Naive thymus-derived CD4-positive, alpha-beta T cell (primary cell): ENCODE measurements around the gene SHISA9. TPM values are rescaled to one million over a fixed set of nuclear protein-coding genes. Genes with fewer than 3 reads are reported as not detected.

Experiments used
- ATAC-seq: fragments of 150-1000 bp; cut with Tn5 transposase; 2 replicates; pipeline ENCODE4 v1.10.0; 2021; ENCODE audit warnings: mild to moderate bottlenecking, moderate library complexity
- CTCF ChIA-PET: fragments of 350-600 bp; sonication (Branson Sonifier 250); formaldehyde crosslinking; loops from one replicate; lab custom pipeline; 2021; ENCODE audit warnings: antibody characterized with exemption; lab: Charles Lee
- POLR2A ChIA-PET: fragments of 350-600 bp; sonication (Branson Sonifier 250); formaldehyde crosslinking; loops from one replicate; lab custom pipeline; 2021; ENCODE audit warnings: antibody characterized with exemption, inconsistent platforms; lab: Charles Lee
- DNase-seq, 9 donors: peaks; one replicate each; pipeline versions ENCODE4 v3.0.0 to v3.0.0-alpha.2; 2020 to 2022; ENCODE audit warnings: mixed read lengths in 1 of 9
- H3K27ac ChIP-seq: one replicate; pipeline ENCODE4 v1.7.0; 2013; ENCODE audit warnings: mild to moderate bottlenecking, low read depth, low read length, moderate library complexity
- H3K27me3 ChIP-seq, 2 donors: one replicate each; pipeline ENCODE4 v1.7.0; 2013; ENCODE audit warnings: low read length in 2 of 2, mild to moderate bottlenecking in 2 of 2, moderate library complexity in 2 of 2; ENCODE audit not compliant: control insufficient read depth in 2 of 2, insufficient read depth in 2 of 2
- H3K36me3 ChIP-seq, 3 experiments: 1 replicate in 2 of 3; 2 replicates in 1 of 3; pipeline ENCODE4 v1.7.0; 2013; ENCODE audit warnings: low read length in 3 of 3, mild to moderate bottlenecking in 3 of 3, moderate library complexity in 1 of 3; ENCODE audit not compliant: insufficient read depth in 3 of 3, control insufficient read depth in 2 of 3
- H3K4me1 ChIP-seq, 2 donors: one replicate each; pipeline ENCODE4 v1.7.0; 2013; ENCODE audit warnings: low read length in 2 of 2, mild to moderate bottlenecking in 2 of 2, moderate library complexity in 1 of 2; ENCODE audit not compliant: control insufficient read depth in 2 of 2, insufficient read depth in 2 of 2
- H3K4me3 ChIP-seq: 2 replicates; pipeline ENCODE4 v1.7.0; 2013; ENCODE audit warnings: mild to moderate bottlenecking, low read length
- H3K9me3 ChIP-seq, 3 experiments: 1 replicate in 2 of 3; 2 replicates in 1 of 3; pipeline ENCODE4 v1.7.0; 2013; ENCODE audit warnings: low read length in 3 of 3; ENCODE audit not compliant: control insufficient read depth in 2 of 3
- H3K27ac Mint-ChIP-seq, 9 donors: one replicate each; pipeline ENCODE4 v1.8.0; 2020 to 2022; ENCODE audit warnings: mixed read lengths in 9 of 9, mild to moderate bottlenecking in 8 of 9, moderate library complexity in 5 of 9, inconsistent platforms in 2 of 9
- H3K27me3 Mint-ChIP-seq, 5 donors: one replicate each; pipeline ENCODE4 v1.8.0; 2021 to 2022; ENCODE audit warnings: mixed read lengths in 5 of 5, mild to moderate bottlenecking in 1 of 5
- H3K36me3 Mint-ChIP-seq, 5 donors: one replicate each; pipeline ENCODE4 v1.8.0; 2020 to 2022; ENCODE audit warnings: mixed read lengths in 5 of 5, mild to moderate bottlenecking in 3 of 5, inconsistent platforms in 1 of 5
- H3K4me1 Mint-ChIP-seq, 7 donors: one replicate each; pipeline ENCODE4 v1.8.0; 2020 to 2022; ENCODE audit warnings: mixed read lengths in 7 of 7, mild to moderate bottlenecking in 3 of 7, inconsistent platforms in 1 of 7
- H3K4me3 Mint-ChIP-seq, 10 donors: one replicate each; pipeline ENCODE4 v1.8.0; 2020 to 2022; ENCODE audit warnings: mild to moderate bottlenecking in 10 of 10, mixed read lengths in 10 of 10, moderate library complexity in 6 of 10, inconsistent platforms in 2 of 10
- H3K9me3 Mint-ChIP-seq, 11 donors: one replicate each; pipeline ENCODE4 v1.8.0; 2020 to 2022; ENCODE audit warnings: mixed read lengths in 11 of 11, mild to moderate bottlenecking in 4 of 11, inconsistent platforms in 1 of 11, moderate library complexity in 1 of 11
- intact Hi-C, 2 donors: fragments of 100-400 bp; cut with micrococcal nuclease; formaldehyde crosslinking; loops; one replicate each; pipeline ENCODE4 v1.15.1; 2023
- polyA plus RNA-seq, 2 donors: library from polyadenylated mRNA; unstranded; fragments of 300-500 nt; fragmentation: Illumina TruSeq; gene quantifications; one replicate each; pipeline ENCODE4 v1.2.3, GENCODE V29; 2021
- total RNA-seq, 6 experiments: library from RNA in 5 of 6; stranded (reverse) in 5 of 6; gene quantifications; 1 replicate in 5 of 6; 2 replicates in 1 of 6; pipeline ENCODE4 v1.2.3 and lab custom pipeline; 2021 to 2026

The SHISA9 gene
- total and polyA plus RNA-seq, 7 experiments from 2014 or later: 0.05 TPM; not detected in 6

GRCh38 chr16:13018026-13018425, 116.6 kb downstream of the SHISA9 start:
- Histone ChIP-seq H3K4me3 (no peak overlapping the region), H3K27me3 (no peaks in the 10 kb centered on the region), H3K4me1 (no peaks in the 10 kb centered on the region), H3K36me3 (no peaks in the 10 kb centered on the region), H3K9me3 (no peaks in the 10 kb centered on the region), H3K27ac (no peak overlapping the region)
- CTCF ChIA-PET: no interaction called here
- peaks cover 0 to 9% (median 0%) of the 10 kb centered on the region in 5 donors for H3K36me3 Mint-ChIP-seq
- DNase-seq (no peak), ATAC-seq (no peak)
- POLR2A ChIA-PET: no interaction called here
- intact Hi-C loops: no loop called here
- no peak overlapping the region for H3K27ac Mint-ChIP-seq
- H3K27me3 Mint-ChIP-seq: peaks cover 0 to 24% (median 11%) of the 10 kb centered on the region in 5 donors
- peaks cover 0 to 9% (median 3%) of the 10 kb centered on the region in 11 donors for H3K9me3 Mint-ChIP-seq
- H3K4me3 Mint-ChIP-seq: no peak overlapping the region
- peaks cover 0 to 3% (median 0%) of the 10 kb centered on the region in 7 donors for H3K4me1 Mint-ChIP-seq

- Histone ChIP-seq H3K27me3 (no peaks in the 10 kb centered on the region), H3K27ac (no peak overlapping the region), H3K4me3 (no peak overlapping the region), H3K9me3 (no peaks in the 10 kb centered on the region), H3K4me1 (no peaks in the 10 kb centered on the region), H3K36me3 (no peaks in the 10 kb centered on the region)
- DNase-seq: no peak
- CTCF ChIA-PET: no interaction called here
- POLR2A ChIA-PET: no interaction called here
- Mint-ChIP-seq H3K4me1 (peaks cover 0 to 2% (median 0%) of the 10 kb centered on the region in 7 donors), H3K27me3 (peaks cover 0 to 24% (median 12%) of the 10 kb centered on the region in 5 donors), H3K27ac (no peak overlapping the region), H3K4me3 (no peak overlapping the region), H3K36me3 (peaks cover 0 to 4% (median 0%) of the 10 kb centered on the region in 5 donors), H3K9me3 (peaks cover 2 to 15% (median 8%) of the 10 kb centered on the region in 11 donors)
- no peak for ATAC-seq
- intact Hi-C loops: no loop called here
Observed at GRCh38 chr16:13021996-13022395, 120.6 kb downstream of the SHISA9 start.

- ATAC-seq (no peak), DNase-seq (no peak)
- intact Hi-C loops: no loop called here
- no peak overlapping the region for H3K27ac ChIP-seq
- Mint-ChIP-seq H3K36me3 (no peaks in the 10 kb centered on the region), H3K9me3 (peaks cover 2 to 33% (median 10%) of the 10 kb centered on the region in 11 donors), H3K4me3 (no peak overlapping the region), H3K4me1 (no peaks in the 10 kb centered on the region), H3K27me3 (peaks cover 0 to 5% (median 0%) of the 10 kb centered on the region in 5 donors), H3K27ac (no peak overlapping the region)
- H3K36me3 ChIP-seq: no peaks in the 10 kb centered on the region
- no peak overlapping the region for H3K4me3 ChIP-seq
- ChIA-PET POLR2A (no interaction called here), CTCF (interaction anchor here (0.5 kb wide), 1 partner anchor 570 kb away, joined by 4 read pairs; no protein-coding TSS in a partner anchor)
- no peaks in the 10 kb centered on the region for H3K27me3 ChIP-seq
- no peaks in the 10 kb centered on the region for H3K9me3 ChIP-seq
- no peaks in the 10 kb centered on the region for H3K4me1 ChIP-seq
Observed at GRCh38 chr16:13029786-13030185, 128.4 kb downstream of the SHISA9 start.

- H3K27me3 ChIP-seq: no peaks in the 10 kb centered on the region
- intact Hi-C loops: no loop called here
- no peak for DNase-seq
- H3K27me3 Mint-ChIP-seq: peaks cover 0 to 5% (median 0%) of the 10 kb centered on the region in 5 donors
- H3K4me1 ChIP-seq: no peaks in the 10 kb centered on the region
- ATAC-seq: no peak
- ChIA-PET POLR2A (no interaction called here), CTCF (no interaction called here)
- H3K36me3 Mint-ChIP-seq: no peaks in the 10 kb centered on the region
- peaks cover 2 to 36% (median 14%) of the 10 kb centered on the region in 11 donors for H3K9me3 Mint-ChIP-seq
- H3K4me3 Mint-ChIP-seq: no peak overlapping the region
- H3K9me3 ChIP-seq: no peaks in the 10 kb centered on the region
- H3K4me3 ChIP-seq: no peak overlapping the region
- no peaks in the 10 kb centered on the region for H3K36me3 ChIP-seq
- H3K4me1 Mint-ChIP-seq: no peaks in the 10 kb centered on the region
- no peak overlapping the region for H3K27ac Mint-ChIP-seq
- H3K27ac ChIP-seq: no peak overlapping the region
Observed at GRCh38 chr16:13030769-13031168, 129.4 kb downstream of the SHISA9 start.

- H3K9me3 Mint-ChIP-seq: peaks cover 4 to 43% (median 13%) of the 10 kb centered on the region in 11 donors
- Histone ChIP-seq H3K9me3 (no peaks in the 10 kb centered on the region), H3K4me1 (no peaks in the 10 kb centered on the region), H3K27ac (no peak overlapping the region), H3K36me3 (no peaks in the 10 kb centered on the region), H3K4me3 (no peak overlapping the region), H3K27me3 (no peaks in the 10 kb centered on the region)
- no peaks in the 10 kb centered on the region for H3K36me3 Mint-ChIP-seq
- no peaks in the 10 kb centered on the region for H3K27me3 Mint-ChIP-seq
- POLR2A ChIA-PET: no interaction called here
- H3K4me1 Mint-ChIP-seq: no peaks in the 10 kb centered on the region
- CTCF ChIA-PET: no interaction called here
- H3K4me3 Mint-ChIP-seq: no peak overlapping the region
- ATAC-seq (no peak), DNase-seq (no peak)
- no peak overlapping the region for H3K27ac Mint-ChIP-seq
- intact Hi-C loops: no loop called here
Observed at GRCh38 chr16:13032911-13033310, 131.5 kb downstream of the SHISA9 start.

- DNase-seq (peak in 5 of 9 donors; percentile 3 to 28 (median 3)), ATAC-seq (no peak)
- ChIA-PET POLR2A (no interaction called here), CTCF (no interaction called here)
- Histone ChIP-seq H3K27me3 (no peaks in the 10 kb centered on the region), H3K9me3 (no peaks in the 10 kb centered on the region), H3K4me3 (no peak overlapping the region), H3K4me1 (no peaks in the 10 kb centered on the region), H3K27ac (no peak overlapping the region), H3K36me3 (no peaks in the 10 kb centered on the region)
- intact Hi-C loops: no loop called here
- H3K4me1 Mint-ChIP-seq: no peaks in the 10 kb centered on the region
- H3K9me3 Mint-ChIP-seq: peaks cover 7 to 41% (median 15%) of the 10 kb centered on the region in 11 donors
- H3K36me3 Mint-ChIP-seq: no peaks in the 10 kb centered on the region
- H3K27ac Mint-ChIP-seq: no peak overlapping the region
- no peak overlapping the region for H3K4me3 Mint-ChIP-seq
- peaks cover 0 to 7% (median 0%) of the 10 kb centered on the region in 5 donors for H3K27me3 Mint-ChIP-seq
Observed at GRCh38 chr16:13036600-13036999, 135.2 kb downstream of the SHISA9 start.

GRCh38 chr16:13038591-13038990, 137.2 kb downstream of the SHISA9 start:
- Histone ChIP-seq H3K27me3 (no peaks in the 10 kb centered on the region), H3K36me3 (no peaks in the 10 kb centered on the region), H3K9me3 (peaks cover 0 to 4% (median 0%) of the 10 kb centered on the region in 3 experiments), H3K4me3 (no peak overlapping the region), H3K27ac (no peak overlapping the region), H3K4me1 (no peaks in the 10 kb centered on the region)
- intact Hi-C loops: no loop called here
- no peak for DNase-seq
- no peak overlapping the region for H3K4me3 Mint-ChIP-seq
- peaks cover 8 to 50% (median 17%) of the 10 kb centered on the region in 11 donors for H3K9me3 Mint-ChIP-seq
- no peak overlapping the region for H3K27ac Mint-ChIP-seq
- CTCF ChIA-PET: no interaction called here
- no peaks in the 10 kb centered on the region for H3K36me3 Mint-ChIP-seq
- ATAC-seq: no peak
- POLR2A ChIA-PET: no interaction called here
- no peaks in the 10 kb centered on the region for H3K4me1 Mint-ChIP-seq
- H3K27me3 Mint-ChIP-seq: peaks cover 0 to 7% (median 0%) of the 10 kb centered on the region in 5 donors
